HL-60/S4 treated with phorbol 12-myristate 13-acetate at 8.2 ng/mL for 4 days and 3 days (cell line): ENCODE data around the gene THRB.
"Not testable (repeated sequence)": the region's sequence is repeated elsewhere in the genome, so short reads cannot be mapped to it uniquely, and the experiment has no call there.

Experiments
- in situ Hi-C: fragments of 300-500 bp; cut with MboI; formaldehyde crosslinking; loops from 2 replicates; pipeline ENCODE4 v1.15.0; 2022; ENCODE audit warnings: low sequenced_read_pairs

THRB gene

GRCh38 chr3:24451461-24452099 lies 43.1 kb downstream of the THRB start:
- in situ Hi-C loops = no loop called here

- in situ Hi-C loops = no loop called here
Observed at GRCh38 chr3:24450160-24450907, 44.3 kb downstream of the THRB start.

- in situ Hi-C loops = no loop called here
Observed at GRCh38 chr3:24447836-24448235, 46.8 kb downstream of the THRB start.

GRCh38 chr3:24446032-24446431 lies 48.6 kb downstream of the THRB start:
- in situ Hi-C loops = no loop called here

- in situ Hi-C loops = no loop called here
Observed at GRCh38 chr3:24443476-24443875, 51.2 kb downstream of the THRB start.

GRCh38 chr3:24440760-24441464 lies 53.7 kb downstream of the THRB start:
- in situ Hi-C loops = no loop called here

- in situ Hi-C loops = no loop called here
Observed at GRCh38 chr3:24439021-24439420, 55.6 kb downstream of the THRB start.

GRCh38 chr3:24437326-24437725 lies 57.3 kb downstream of the THRB start:
- in situ Hi-C loops = no loop called here

GRCh38 chr3:24435584-24435983 lies 59.1 kb downstream of the THRB start:
- in situ Hi-C loops = no loop called here

GRCh38 chr3:24434651-24435050 lies 60.0 kb downstream of the THRB start:
- in situ Hi-C loops = no loop called here

- in situ Hi-C loops = no loop called here
Observed at GRCh38 chr3:24433838-24434591, 60.6 kb downstream of the THRB start.

GRCh38 chr3:24432989-24433388 lies 61.7 kb downstream of the THRB start:
- in situ Hi-C loops = no loop called here

GRCh38 chr3:24428481-24428880 lies 66.2 kb downstream of the THRB start:
- in situ Hi-C loops = no loop called here

GRCh38 chr3:24426896-24427295 lies 67.8 kb downstream of the THRB start:
- in situ Hi-C loops = no loop called here

GRCh38 chr3:24420829-24421228 lies 73.8 kb downstream of the THRB start:
- in situ Hi-C loops = not testable (repeated sequence)

- in situ Hi-C loops = no loop called here
Observed at GRCh38 chr3:24420224-24420623, 74.4 kb downstream of the THRB start.

- in situ Hi-C loops = no loop called here
Observed at GRCh38 chr3:24419067-24419791, 75.4 kb downstream of the THRB start.

- in situ Hi-C loops = no loop called here
Observed at GRCh38 chr3:24417730-24418129, 76.9 kb downstream of the THRB start.

GRCh38 chr3:24416224-24416623 lies 78.4 kb downstream of the THRB start:
- in situ Hi-C loops = no loop called here

GRCh38 chr3:24415824-24416223 lies 78.8 kb downstream of the THRB start:
- in situ Hi-C loops = no loop called here

GRCh38 chr3:24413662-24414061 lies 81.0 kb downstream of the THRB start:
- in situ Hi-C loops = not testable (repeated sequence)
